ES-I3 (cell line): Measurements from ENCODE around the gene ADGRV1.

Source experiments
- H3K36me3 ChIP-seq: 2 replicates; pipeline ENCODE4 v1.6.1; 2013; ENCODE audit warnings: mild to moderate bottlenecking, low read length, control low read depth, moderate library complexity; ENCODE audit not compliant: insufficient read depth
- H3K4me1 ChIP-seq: 2 replicates; pipeline ENCODE4 v1.6.1; 2013; ENCODE audit warnings: mild to moderate bottlenecking, control low read depth, low read length; ENCODE audit not compliant: insufficient read depth
- H3K9ac ChIP-seq: 2 replicates; pipeline ENCODE4 v1.6.1; 2013; ENCODE audit warnings: low read depth, mild to moderate bottlenecking, low read length, moderate library complexity
- H3K9me3 ChIP-seq: 2 replicates; pipeline ENCODE4 v1.6.1; 2013; ENCODE audit warnings: mild to moderate bottlenecking, low read length, moderate library complexity; ENCODE audit not compliant: control insufficient read depth, insufficient read depth

Gene ADGRV1

GRCh38 chr5:91211997-91212713 lies 653.6 kb downstream of the ADGRV1 start:
- no peaks in the 10 kb centered on the region for H3K9me3 ChIP-seq

GRCh38 chr5:91212714-91213092 lies 654.1 kb downstream of the ADGRV1 start:
- H3K9me3 ChIP-seq: no peaks in the 10 kb centered on the region
- no peaks in the 10 kb centered on the region for H3K36me3 ChIP-seq
- no peak overlapping the region for H3K9ac ChIP-seq
- no peaks in the 10 kb centered on the region for H3K4me1 ChIP-seq

More at GRCh38 chr5:91211997-91212713, 653.6 kb downstream of the ADGRV1 start:
- H3K9ac ChIP-seq: no peak overlapping the region
- H3K4me1 ChIP-seq: no peaks in the 10 kb centered on the region
- H3K36me3 ChIP-seq: no peaks in the 10 kb centered on the region
